K562 (cell line): Measurements from ENCODE around the gene MOB3B. TPM values are rescaled to one million over a fixed set of nuclear protein-coding genes. Genes with fewer than 3 reads are reported as not detected.

Experiments used
- CREM ChIP-seq: IDR thresholded peaks from 2 replicates; pipeline ENCODE4 v1.6.1; 2014; ENCODE audit warnings: antibody characterized with exemption, low read depth
- ETS2 ChIP-seq: IDR thresholded peaks from 2 replicates; pipeline ENCODE4 v1.6.1; 2016; ENCODE audit warnings: borderline replicate concordance, missing genetic modification characterization, mild to moderate bottlenecking, moderate library complexity, missing compliant biosample characterization; ENCODE audit not compliant: poor library complexity, severe bottlenecking
- HDAC8 ChIP-seq: fragments of 450-650 bp; IDR thresholded peaks from 2 replicates; pipeline ENCODE4 v1.6.1; 2016; ENCODE audit warnings: mild to moderate bottlenecking, missing genetic modification characterization, moderate library complexity, missing compliant biosample characterization
- LCOR ChIP-seq: sonication (generic); formaldehyde crosslinking; IDR thresholded peaks from 2 replicates; pipeline ENCODE4 v1.8.0; 2022; ENCODE audit warnings: mild to moderate bottlenecking, missing genetic modification reagents
- MGA ChIP-seq: fragments of 450-650 bp; IDR thresholded peaks from 2 replicates; pipeline ENCODE4 v1.6.1; 2016; ENCODE audit warnings: mild to moderate bottlenecking, moderate library complexity
- RAD51 ChIP-seq: fragments of 450-650 bp; IDR thresholded peaks from 2 replicates; pipeline ENCODE4 v1.7.1; 2016; ENCODE audit warnings: low read depth, mild to moderate bottlenecking, borderline replicate concordance
- ZNF347 ChIP-seq: fragments of 450-650 bp; formaldehyde crosslinking; IDR thresholded peaks from 2 replicates; pipeline ENCODE4 v1.4.0; 2020; ENCODE audit warnings: low read depth, mild to moderate bottlenecking, moderate library complexity
- polyA plus RNA-seq, 8 experiments: library from polyadenylated mRNA; depleted of rRNA in 4 of 8; stranded (reverse) in 5 of 8; unstranded in 3 of 8; fragments of >200 nt; fragmentation: Nextera tagmentation in 2 of 8; fragmentation: Illumina TruSeq in 1 of 8; extraction: Ambion mirVana in 2 of 8; extraction: Trizol in 1 of 8; gene quantifications; 2 replicates each; pipeline versions ENCODE4 v1.2.1 to v1.2.3, GENCODE V29; 2011 to 2014; ENCODE audit warnings: inconsistent platforms in 1 of 8, missing spikeins in 1 of 8
- total RNA-seq, 7 experiments: library from RNA; depleted of rRNA in 6 of 7; stranded (reverse); fragments of >200 nt in 6 of 7; fragmentation: Illumina TruSeq in 2 of 7; extraction: Trizol in 2 of 7; gene quantifications; 2 replicates each; pipeline versions ENCODE4 v1.2.1 to v1.2.3, GENCODE V29; 2011 to 2021; ENCODE audit warnings: low replicate concordance in 1 of 7

The MOB3B gene
- total and polyA plus RNA-seq, 9 of the 15 experiments (the other 6 are each of a cell fraction or from before 2014, with no cell fraction given), result 3.6 to 12.8 (median 7.2) TPM

- TF ChIP-seq LCOR (CRISPR knock-in tag), result no peak
- peak; percentile 43; the same call in 1 of the 2 replicates for TF ChIP-seq RAD51
- 0 out of 2 replicates have a peak, but pooled peaks have one; percentile 18 for TF ChIP-seq MGA
- no peak for TF ChIP-seq ETS2
- no peak for TF ChIP-seq HDAC8 (tag)
- TF ChIP-seq ZNF347 (CRISPR knock-in tag), result no peak
- no peak for TF ChIP-seq CREM
These were observed 9.0 kb upstream of the MOB3B start (continued) for GRCh38 chr9:27538647-27539046.
